SU-DHL-6 (cell line): ENCODE measurements around the gene SH3PXD2A.

Experiments
- CTCF ChIP-seq: fragments of 200-600 bp; sonication (generic); IDR thresholded peaks from one replicate; pipeline ENCODE4 v1.5.1; 2017; ENCODE audit warnings: antibody characterized with exemption, mild to moderate bottlenecking, low read length, moderate library complexity; ENCODE audit not compliant: insufficient read depth, poor library complexity, severe bottlenecking
- EZH2phosphoT487 ChIP-seq: fragments of 200-600 bp; sonication (generic), shearing (Covaris generic); conservative IDR thresholded peaks from 2 replicates; pipeline ENCODE4 v1.6.1; 2018; ENCODE audit warnings: mild to moderate bottlenecking, antibody characterized with exemption, low read length, moderate library complexity, mixed read lengths

- TF ChIP-seq CTCF (no peak), EZH2phosphoT487 (no peak)
Measured at GRCh38 chr10:103814626-103815370, 40.6 kb downstream of the SH3PXD2A start.
